ENCODE measurements around the gene PHF3. TPM values are rescaled to one million over a fixed set of nuclear protein-coding genes. Genes with fewer than 3 reads are reported as not detected.

Gene PHF3
- total RNA-seq, 2 experiments from 2014 or later: 45.8 to 47.6 TPM

- H3K9me3 Mint-ChIP-seq: peaks cover 1% of the 10 kb centered on the region
- H3K27ac Mint-ChIP-seq: peak overlapping the region; percentile 6
- peaks cover 36% of the 10 kb centered on the region for H3K4me1 Mint-ChIP-seq (ENCODE audit: low read depth)
- H3K36me3 Mint-ChIP-seq (ENCODE audit: low read depth): peaks cover 33% of the 10 kb centered on the region
- CTCF ChIA-PET: interaction anchor here (1.0 to 1.2 kb wide), 2 partner anchors 79 to 88 kb away, joined by 3 read pairs; no protein-coding TSS in a partner anchor
- no peak overlapping the region for H3K4me3 Mint-ChIP-seq
- no peak for DNase-seq
- no peaks in the 10 kb centered on the region for H3K27me3 Mint-ChIP-seq (ENCODE audit: low read depth)
- intact Hi-C loops (cut with micrococcal nuclease): no loop called here
These were observed 50.1 kb downstream of the PHF3 start for GRCh38 chr6:63685446-63686379.

GRCh38 chr6:63689421-63689820 is 53.8 kb downstream of the PHF3 start:
- H3K4me3 Mint-ChIP-seq: no peak overlapping the region
- H3K27ac Mint-ChIP-seq: no peak overlapping the region
- intact Hi-C loops (cut with micrococcal nuclease): no loop called here
- CTCF ChIA-PET: interaction anchor here (1.1 kb wide), 1 partner anchor 54 kb away, joined by 3 read pairs; the partner anchor contains the start of gene PHF3
- peaks cover 19% of the 10 kb centered on the region for H3K4me1 Mint-ChIP-seq (ENCODE audit: low read depth)
- H3K9me3 Mint-ChIP-seq: peaks cover 1% of the 10 kb centered on the region
- no peaks in the 10 kb centered on the region for H3K27me3 Mint-ChIP-seq (ENCODE audit: low read depth)
- DNase-seq: no peak
- peaks cover 22% of the 10 kb centered on the region for H3K36me3 Mint-ChIP-seq (ENCODE audit: low read depth)

- peaks cover 14% of the 10 kb centered on the region for H3K36me3 Mint-ChIP-seq (ENCODE audit: low read depth)
- CTCF ChIA-PET: interaction anchor here (0.6 kb wide), 1 partner anchor 36 kb away, joined by 6 read pairs; no protein-coding TSS in a partner anchor
- no peaks in the 10 kb centered on the region for H3K27me3 Mint-ChIP-seq (ENCODE audit: low read depth)
- intact Hi-C loops (cut with micrococcal nuclease): no loop called here
- no peak for DNase-seq
- no peak overlapping the region for H3K4me3 Mint-ChIP-seq
- no peak overlapping the region for H3K27ac Mint-ChIP-seq
- H3K9me3 Mint-ChIP-seq: peaks cover 1% of the 10 kb centered on the region
- peaks cover 13% of the 10 kb centered on the region for H3K4me1 Mint-ChIP-seq (ENCODE audit: low read depth)
These were observed 54.6 kb downstream of the PHF3 start for GRCh38 chr6:63690221-63690620.

- no peaks in the 10 kb centered on the region for H3K9me3 Mint-ChIP-seq
- H3K27ac Mint-ChIP-seq: peak overlapping the region; percentile 2
- CTCF ChIA-PET: interaction anchor here (0.7 to 1.2 kb wide), 2 partner anchors 70 to 815 kb away, joined by 3 read pairs; no protein-coding TSS in a partner anchor
- no peak overlapping the region for H3K4me3 Mint-ChIP-seq
- intact Hi-C loops (cut with micrococcal nuclease): loop anchor here (1.0 kb wide), 1 partner anchor 107 kb away; no protein-coding TSS in a partner anchor
- peaks cover 14% of the 10 kb centered on the region for H3K4me1 Mint-ChIP-seq (ENCODE audit: low read depth)
- peaks cover 34% of the 10 kb centered on the region for H3K36me3 Mint-ChIP-seq (ENCODE audit: low read depth)
- no peaks in the 10 kb centered on the region for H3K27me3 Mint-ChIP-seq (ENCODE audit: low read depth)
- no peak for DNase-seq
These were observed 70.1 kb downstream of the PHF3 start for GRCh38 chr6:63705707-63706106.

GRCh38 chr6:63706630-63707029 is 71.0 kb downstream of the PHF3 start:
- no peaks in the 10 kb centered on the region for H3K27me3 Mint-ChIP-seq (ENCODE audit: low read depth)
- H3K4me1 Mint-ChIP-seq (ENCODE audit: low read depth): peaks cover 14% of the 10 kb centered on the region
- no peak overlapping the region for H3K27ac Mint-ChIP-seq
- peaks cover 39% of the 10 kb centered on the region for H3K36me3 Mint-ChIP-seq (ENCODE audit: low read depth)
- no peak for DNase-seq
- H3K9me3 Mint-ChIP-seq: no peaks in the 10 kb centered on the region
- intact Hi-C loops (cut with micrococcal nuclease): no loop called here
- H3K4me3 Mint-ChIP-seq: no peak overlapping the region
- CTCF ChIA-PET: no interaction called here

- intact Hi-C loops (cut with micrococcal nuclease): no loop called here
- Mint-ChIP-seq H3K36me3 (ENCODE audit: low read depth) (peaks cover 48% of the 10 kb centered on the region), H3K27ac (no peak overlapping the region), H3K4me3 (no peak overlapping the region), H3K27me3 (ENCODE audit: low read depth) (no peaks in the 10 kb centered on the region), H3K9me3 (no peaks in the 10 kb centered on the region), H3K4me1 (ENCODE audit: low read depth) (peaks cover 14% of the 10 kb centered on the region)
- DNase-seq: no peak
- CTCF ChIA-PET: interaction anchor here (0.6 to 0.9 kb wide), 2 partner anchors 33 to 111 kb away, joined by 3 read pairs; no protein-coding TSS in a partner anchor
These were observed 73.0 kb downstream of the PHF3 start for GRCh38 chr6:63708631-63709030.

GRCh38 chr6:63709148-63709547 is 73.5 kb downstream of the PHF3 start:
- intact Hi-C loops (cut with micrococcal nuclease): no loop called here
- no peak overlapping the region for H3K4me3 Mint-ChIP-seq
- H3K36me3 Mint-ChIP-seq (ENCODE audit: low read depth): peaks cover 46% of the 10 kb centered on the region
- no peaks in the 10 kb centered on the region for H3K27me3 Mint-ChIP-seq (ENCODE audit: low read depth)
- no peak for DNase-seq
- H3K27ac Mint-ChIP-seq: no peak overlapping the region
- CTCF ChIA-PET: interaction anchor here (0.6 kb wide), 1 partner anchor 33 kb away, joined by 3 read pairs; no protein-coding TSS in a partner anchor
- H3K4me1 Mint-ChIP-seq (ENCODE audit: low read depth): peaks cover 14% of the 10 kb centered on the region
- H3K9me3 Mint-ChIP-seq: no peaks in the 10 kb centered on the region

GRCh38 chr6:63713332-63713731 is 77.7 kb downstream of the PHF3 start:
- no peaks in the 10 kb centered on the region for H3K27me3 Mint-ChIP-seq (ENCODE audit: low read depth)
- no peaks in the 10 kb centered on the region for H3K9me3 Mint-ChIP-seq
- CTCF ChIA-PET: no interaction called here
- intact Hi-C loops (cut with micrococcal nuclease): no loop called here
- H3K4me1 Mint-ChIP-seq (ENCODE audit: low read depth): peaks cover 2% of the 10 kb centered on the region
- H3K36me3 Mint-ChIP-seq (ENCODE audit: low read depth): peaks cover 37% of the 10 kb centered on the region
- no peak for DNase-seq
- H3K27ac Mint-ChIP-seq: no peak overlapping the region
- H3K4me3 Mint-ChIP-seq: no peak overlapping the region

GRCh38 chr6:63714091-63714490 is 78.5 kb downstream of the PHF3 start:
- no peak overlapping the region for H3K27ac Mint-ChIP-seq
- H3K4me1 Mint-ChIP-seq (ENCODE audit: low read depth): peaks cover 2% of the 10 kb centered on the region
- intact Hi-C loops (cut with micrococcal nuclease): no loop called here
- peaks cover 36% of the 10 kb centered on the region for H3K36me3 Mint-ChIP-seq (ENCODE audit: low read depth)
- H3K4me3 Mint-ChIP-seq: no peak overlapping the region
- CTCF ChIA-PET: interaction anchor here (1.0 kb wide), 1 partner anchor 116 kb away, joined by 4 read pairs; no protein-coding TSS in a partner anchor
- DNase-seq: no peak
- H3K9me3 Mint-ChIP-seq: no peaks in the 10 kb centered on the region
- H3K27me3 Mint-ChIP-seq (ENCODE audit: low read depth): no peaks in the 10 kb centered on the region

- Mint-ChIP-seq H3K4me1 (ENCODE audit: low read depth) (peaks cover 2% of the 10 kb centered on the region), H3K9me3 (no peaks in the 10 kb centered on the region), H3K4me3 (no peak overlapping the region), H3K27me3 (ENCODE audit: low read depth) (no peaks in the 10 kb centered on the region), H3K27ac (no peak overlapping the region), H3K36me3 (ENCODE audit: low read depth) (peaks cover 21% of the 10 kb centered on the region)
- DNase-seq: no peak
- CTCF ChIA-PET: interaction anchor here (1.3 kb wide), 1 partner anchor 117 kb away, joined by 3 read pairs; no protein-coding TSS in a partner anchor
- intact Hi-C loops (cut with micrococcal nuclease): no loop called here
These were observed 80.6 kb downstream of the PHF3 start for GRCh38 chr6:63716169-63716568.

- H3K4me1 Mint-ChIP-seq (ENCODE audit: low read depth): no peaks in the 10 kb centered on the region
- no peak for DNase-seq
- H3K9me3 Mint-ChIP-seq: no peaks in the 10 kb centered on the region
- H3K4me3 Mint-ChIP-seq: no peak overlapping the region
- intact Hi-C loops (cut with micrococcal nuclease): no loop called here
- CTCF ChIA-PET: no interaction called here
- H3K27me3 Mint-ChIP-seq (ENCODE audit: low read depth): no peaks in the 10 kb centered on the region
- no peaks in the 10 kb centered on the region for H3K36me3 Mint-ChIP-seq (ENCODE audit: low read depth)
- no peak overlapping the region for H3K27ac Mint-ChIP-seq
These were observed 85.6 kb downstream of the PHF3 start for GRCh38 chr6:63721181-63721580.

- no peaks in the 10 kb centered on the region for H3K36me3 Mint-ChIP-seq (ENCODE audit: low read depth)
- intact Hi-C loops (cut with micrococcal nuclease): no loop called here
- no peaks in the 10 kb centered on the region for H3K4me1 Mint-ChIP-seq (ENCODE audit: low read depth)
- DNase-seq: no peak
- H3K27ac Mint-ChIP-seq: no peak overlapping the region
- no peak overlapping the region for H3K4me3 Mint-ChIP-seq
- no peaks in the 10 kb centered on the region for H3K27me3 Mint-ChIP-seq (ENCODE audit: low read depth)
- H3K9me3 Mint-ChIP-seq: no peaks in the 10 kb centered on the region
- CTCF ChIA-PET: no interaction called here
These were observed 89.1 kb downstream of the PHF3 start for GRCh38 chr6:63724721-63725120.

Measured in activated naive CD4-positive, alpha-beta T cell treated with anti-CD3 and anti-CD28 coated beads for 36 hours (primary cell).